NCI-H82 treated with DMSO at 0.1 percent for 48 hours (cell line): Measurements from ENCODE around the gene HEMK1.

Experiments used
- DNase-seq: peaks from one replicate; lab custom pipeline; 2025; ENCODE audit not compliant: unreplicated experiment; lab: John Stamatoyannopoulos, UW

HEMK1 gene, protein sequence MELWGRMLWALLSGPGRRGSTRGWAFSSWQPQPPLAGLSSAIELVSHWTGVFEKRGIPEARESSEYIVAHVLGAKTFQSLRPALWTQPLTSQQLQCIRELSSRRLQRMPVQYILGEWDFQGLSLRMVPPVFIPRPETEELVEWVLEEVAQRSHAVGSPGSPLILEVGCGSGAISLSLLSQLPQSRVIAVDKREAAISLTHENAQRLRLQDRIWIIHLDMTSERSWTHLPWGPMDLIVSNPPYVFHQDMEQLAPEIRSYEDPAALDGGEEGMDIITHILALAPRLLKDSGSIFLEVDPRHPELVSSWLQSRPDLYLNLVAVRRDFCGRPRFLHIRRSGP

DNA sequence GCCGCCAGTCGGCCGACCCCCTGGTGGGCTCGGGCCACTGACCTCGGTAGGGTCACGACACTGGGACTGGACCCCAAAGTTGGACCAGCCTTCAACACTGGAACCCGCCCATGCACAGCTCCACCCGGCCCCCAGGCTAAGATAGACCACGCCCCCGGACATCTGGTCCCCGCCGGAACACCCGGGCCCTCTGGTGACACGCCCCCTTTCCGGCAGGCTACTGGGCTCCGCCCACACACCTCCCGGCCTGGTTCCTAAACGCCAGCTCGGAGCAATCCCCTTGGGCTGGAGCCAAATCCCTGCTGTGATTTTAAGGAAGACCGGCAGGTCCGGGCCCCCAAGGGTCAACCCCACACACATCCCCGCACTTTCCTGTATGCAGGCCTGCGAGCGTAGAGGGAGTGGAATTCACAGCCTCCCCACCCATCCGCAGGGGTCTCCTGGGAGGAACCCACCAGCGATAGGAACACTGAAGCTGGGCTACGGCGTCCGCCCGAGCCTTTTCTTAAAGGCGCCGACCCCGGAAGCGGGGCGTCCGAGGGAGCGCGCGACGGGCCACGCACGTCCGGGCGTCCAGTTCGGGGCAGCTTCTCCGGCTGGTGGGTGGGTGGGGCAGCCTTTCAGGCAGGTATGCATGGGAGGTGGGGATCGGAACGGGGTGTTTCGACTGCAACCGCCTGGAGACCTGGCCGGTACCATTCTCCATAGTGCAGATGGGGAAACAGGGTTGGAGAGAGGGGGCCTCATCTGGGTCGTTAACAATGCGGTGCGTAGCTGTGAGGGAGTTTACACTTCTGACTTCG lies at the start of gene HEMK1:
HEMK1 (plus strand) TSS at position 576 of the 803 bp plus-strand sequence. CDS start 1,583 bp downstream, outside the sequence.
- peak; percentile 60 for DNase-seq

DNA sequence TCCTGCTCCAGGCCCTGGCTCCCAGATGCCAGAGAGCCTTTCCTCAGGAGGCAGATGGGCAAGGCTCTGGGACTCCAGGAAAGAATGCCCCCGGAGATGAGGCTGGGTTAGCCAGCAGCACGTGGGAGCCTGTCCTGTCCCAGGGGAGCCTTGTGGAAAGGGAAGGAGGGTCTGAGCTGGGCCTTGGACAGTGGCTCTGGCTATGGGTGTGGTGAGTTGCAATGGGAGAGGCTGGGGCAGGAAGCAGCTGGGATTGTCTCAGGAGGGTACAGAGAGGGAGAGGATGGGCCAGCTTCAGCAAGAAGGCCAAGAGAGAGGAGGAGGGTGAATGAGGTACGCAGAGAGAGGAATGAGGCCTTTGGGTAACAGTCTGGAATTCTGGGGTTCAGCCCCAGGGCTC lies 48.5 kb upstream of the HEMK1 start:
- peak; percentile 21 for DNase-seq

DNA sequence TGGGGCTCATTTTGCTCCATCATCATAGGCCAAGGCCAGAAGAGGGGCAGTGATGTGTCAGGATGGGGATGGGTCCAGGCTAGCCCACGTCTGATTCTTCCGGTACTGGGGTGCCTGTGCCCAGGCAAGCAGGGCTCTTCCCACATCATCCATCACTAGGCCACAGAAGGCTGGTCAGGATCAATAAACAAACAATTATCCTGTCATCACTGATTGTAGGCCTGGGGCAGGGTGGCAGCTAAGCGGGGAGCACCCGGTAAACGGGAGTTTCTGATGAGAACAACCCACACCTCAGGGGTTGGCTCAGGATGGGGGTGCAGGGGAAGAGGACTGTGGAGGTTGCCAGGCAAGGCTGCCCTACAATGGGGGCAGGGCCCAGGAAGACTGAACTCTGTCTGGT lies 47.8 kb upstream of the HEMK1 start:
- no peak for DNase-seq

DNA sequence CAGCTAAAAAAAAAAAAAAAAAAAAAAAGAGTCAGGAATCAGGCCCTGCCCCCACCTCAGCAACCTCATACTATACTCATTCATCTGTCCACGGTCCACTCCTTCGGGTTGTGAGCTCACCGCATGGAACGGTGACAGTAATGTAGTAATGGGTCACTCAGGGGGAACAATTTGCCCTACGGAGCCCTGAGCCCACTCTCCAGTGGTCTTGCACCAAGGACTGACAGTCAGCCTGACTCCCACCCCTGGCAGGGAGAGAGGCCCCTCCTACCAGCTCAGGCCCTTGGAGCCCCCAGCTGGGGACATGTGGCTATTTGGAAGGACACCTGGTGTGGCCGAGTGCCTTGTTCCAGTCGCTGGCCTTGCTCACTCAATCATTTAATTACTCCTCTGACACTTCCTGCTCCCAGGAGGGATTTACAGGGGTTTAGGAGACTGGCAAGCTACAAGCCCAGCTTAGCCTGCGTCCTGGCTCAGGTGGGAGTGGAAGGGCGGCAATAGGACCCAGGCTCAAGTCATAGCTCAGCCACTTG lies 46.0 kb upstream of the HEMK1 start:
- DNase-seq, result peak; percentile 90

DNA sequence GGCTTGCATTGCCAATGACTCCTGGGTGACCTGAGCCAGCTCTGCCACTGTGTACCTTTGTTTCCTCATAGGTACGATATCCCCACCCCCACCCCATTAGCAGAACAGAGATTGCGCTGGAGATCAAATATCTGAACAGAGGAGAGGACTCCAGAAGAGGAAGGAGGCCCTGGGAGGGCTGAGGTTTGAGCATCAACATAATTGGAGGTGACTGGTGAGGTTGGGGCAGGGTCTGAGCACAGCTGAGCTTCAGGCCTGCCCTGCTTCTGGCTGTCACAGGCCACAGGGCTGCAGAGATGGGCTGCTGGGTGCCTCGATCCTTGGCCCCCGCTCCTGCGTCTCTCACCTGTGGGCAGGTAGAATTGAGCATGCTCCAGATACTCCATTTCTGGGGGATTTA lies 44.6 kb upstream of the HEMK1 start:
- DNase-seq, result no peak

DNA sequence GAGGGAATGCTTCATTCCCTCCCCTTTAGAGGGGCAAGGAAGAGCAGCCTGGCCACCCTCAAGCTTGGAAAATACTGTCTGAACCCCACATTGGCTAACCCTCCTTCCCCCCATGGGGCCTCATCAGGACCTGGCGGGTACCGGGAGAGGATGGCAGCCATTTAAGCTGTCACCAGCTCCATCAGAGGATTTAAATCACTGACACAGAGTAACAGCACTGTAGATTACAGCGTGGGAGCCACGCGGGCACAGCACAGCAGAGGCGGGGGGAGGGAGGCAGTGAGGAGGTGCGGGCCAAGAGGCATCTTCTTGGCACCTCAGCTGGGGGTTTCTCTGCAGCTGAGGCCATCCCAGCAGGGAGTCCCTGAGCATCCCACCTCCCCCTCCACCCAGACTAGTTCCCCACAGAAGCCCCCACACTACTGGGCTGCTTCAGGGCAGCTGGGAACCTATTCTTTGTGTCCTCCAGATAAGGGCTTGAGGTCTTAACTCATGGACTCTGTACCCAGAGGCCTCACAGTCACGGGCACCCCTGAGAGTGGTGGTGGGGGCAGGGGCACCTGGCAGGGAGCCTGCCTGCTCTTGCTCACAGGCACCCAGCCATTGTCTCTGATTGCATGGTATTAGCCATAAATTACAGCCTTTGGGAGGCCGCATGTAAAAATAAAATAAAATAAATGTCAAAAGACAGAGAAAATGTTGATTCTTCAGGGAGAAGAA lies 44.0 kb upstream of the HEMK1 start:
- no peak for DNase-seq

DNA sequence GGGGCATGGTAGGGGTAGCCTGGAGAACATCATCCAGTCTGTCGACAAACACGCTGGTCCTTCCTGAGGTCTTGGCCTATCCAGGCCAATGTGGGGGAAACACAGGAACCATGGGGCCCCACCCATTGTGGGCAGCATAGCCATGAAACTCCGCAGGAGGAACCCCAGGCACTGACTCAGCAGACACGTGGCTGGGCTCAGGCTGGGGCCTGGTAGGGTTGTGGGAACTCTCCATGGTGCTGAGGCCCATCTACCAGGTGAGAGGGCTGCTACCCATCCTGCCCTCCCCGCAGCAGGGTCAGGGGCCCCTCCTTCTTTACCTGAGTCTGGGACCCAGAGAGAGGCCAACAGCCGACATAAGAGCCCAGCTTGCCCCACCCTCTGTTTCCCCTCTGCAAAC lies 43.3 kb upstream of the HEMK1 start:
- DNase-seq, result no peak

DNA sequence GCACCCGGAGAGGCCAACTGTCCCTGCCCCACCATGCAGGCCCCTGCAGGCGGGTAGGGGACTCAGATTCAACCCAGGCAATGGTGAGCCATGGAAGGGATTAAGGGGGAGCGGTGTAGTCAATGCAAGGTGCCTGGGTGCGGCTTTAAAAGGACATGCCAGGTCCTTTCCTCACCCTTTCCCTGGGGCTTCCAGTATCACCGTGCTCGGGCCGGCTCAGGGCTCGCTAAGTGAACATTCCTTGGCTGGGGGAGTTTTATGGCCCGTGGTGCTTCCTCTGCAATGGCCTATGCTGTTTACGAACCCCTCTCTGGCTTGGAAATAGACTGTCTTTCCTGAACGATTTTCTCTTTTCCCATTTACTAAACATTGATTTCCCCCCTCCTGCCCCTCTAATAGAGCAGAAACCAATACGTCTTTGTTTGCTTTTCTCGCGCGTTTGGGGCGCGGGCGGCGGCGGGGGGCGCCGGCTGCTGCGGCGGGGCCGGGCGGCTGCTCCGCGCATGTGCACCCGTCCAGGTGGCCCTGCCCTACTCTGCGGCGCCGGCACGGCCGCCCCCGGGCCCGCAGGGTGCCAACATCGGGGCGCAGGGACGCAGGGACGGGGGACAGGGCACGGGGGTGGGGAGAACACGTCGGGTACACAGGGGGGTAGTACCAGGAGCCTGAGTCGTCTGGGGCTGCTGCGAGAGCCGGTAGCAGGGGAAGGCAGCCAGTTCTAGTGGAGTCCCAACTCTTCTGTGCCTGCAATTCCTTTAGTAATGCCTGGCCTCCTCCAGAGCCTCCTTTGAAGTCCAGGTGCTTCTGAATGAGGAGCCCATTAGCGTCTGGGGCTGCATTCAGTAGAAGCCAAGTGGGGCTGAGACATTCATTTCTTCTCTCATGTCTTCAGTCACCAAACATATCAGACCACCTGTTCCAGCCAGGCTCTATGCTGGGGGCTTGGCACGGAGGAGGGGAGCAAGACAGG lies 39.0 kb upstream of the HEMK1 start:
- no peak for DNase-seq

DNA sequence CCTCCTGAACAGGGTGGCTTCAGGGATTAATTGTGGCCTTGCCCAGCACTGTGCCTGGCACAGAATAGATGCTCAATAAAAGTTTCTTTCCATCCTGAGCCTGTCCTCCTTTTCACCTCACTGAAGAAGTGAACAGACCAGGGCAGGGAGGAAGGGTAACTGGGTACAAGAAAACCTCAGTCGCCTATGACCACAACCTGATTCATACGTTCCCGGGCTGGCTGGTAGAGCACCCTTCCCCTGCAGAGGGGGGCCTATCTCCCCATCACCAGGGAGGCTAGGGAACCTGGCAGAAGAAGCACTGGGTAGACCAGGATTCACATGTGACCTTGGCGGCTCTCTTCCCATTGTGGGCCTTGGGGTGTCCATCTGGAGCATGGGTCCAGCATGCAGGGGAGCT lies 38.1 kb upstream of the HEMK1 start:
- DNase-seq, result no peak

DNA sequence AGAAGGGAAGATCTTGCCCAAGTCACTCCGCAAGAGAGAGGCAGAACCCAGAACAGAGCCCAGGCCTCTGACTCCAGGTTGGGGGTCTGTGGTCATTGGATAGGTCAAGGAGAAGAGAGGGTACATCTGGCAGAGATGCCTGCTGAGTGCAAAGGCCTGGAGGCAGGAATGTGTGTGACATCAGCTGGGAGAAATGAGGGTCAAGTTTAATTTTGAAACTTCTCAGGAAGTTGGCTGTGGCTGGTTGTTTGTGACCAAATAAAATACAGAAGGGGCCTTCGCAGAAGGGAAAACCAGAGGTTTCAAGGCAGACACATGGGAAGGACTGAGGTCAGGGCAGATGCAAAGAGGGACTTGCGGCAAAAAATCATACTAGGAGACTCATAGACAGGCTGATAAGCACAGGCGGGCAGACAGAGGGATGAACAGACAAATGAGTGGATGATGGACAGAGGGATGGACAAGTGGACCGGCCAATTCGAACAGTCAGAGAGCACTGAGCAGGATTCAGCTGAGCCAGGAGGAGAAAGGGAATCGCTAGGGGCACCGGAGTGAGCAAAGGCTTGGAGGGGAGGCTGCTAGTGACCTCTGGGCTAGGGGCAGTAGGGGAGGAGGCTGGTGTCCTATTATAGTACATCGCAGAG lies 37.1 kb upstream of the HEMK1 start:
- DNase-seq, result no peak

DNA sequence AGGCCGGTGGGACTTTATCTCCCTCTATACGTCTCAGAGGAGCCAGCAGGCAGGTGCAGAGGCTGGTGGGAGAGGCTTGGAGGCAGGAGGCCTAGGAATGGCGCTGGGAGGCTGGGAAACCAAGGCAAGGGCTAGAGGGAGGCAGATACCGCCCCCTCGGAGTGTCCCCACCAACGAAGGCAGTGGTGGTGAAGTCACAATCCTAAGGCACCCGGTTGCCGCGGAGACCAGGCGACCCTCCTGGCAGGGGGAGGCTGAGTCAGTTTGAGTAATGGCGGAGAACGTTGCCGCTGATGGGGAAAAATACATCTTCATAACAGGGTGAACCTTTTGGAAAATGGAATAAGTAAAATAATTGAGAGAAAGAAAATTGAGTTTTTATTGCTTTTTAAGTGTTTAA lies 36.0 kb upstream of the HEMK1 start:
- DNase-seq, result no peak

DNA sequence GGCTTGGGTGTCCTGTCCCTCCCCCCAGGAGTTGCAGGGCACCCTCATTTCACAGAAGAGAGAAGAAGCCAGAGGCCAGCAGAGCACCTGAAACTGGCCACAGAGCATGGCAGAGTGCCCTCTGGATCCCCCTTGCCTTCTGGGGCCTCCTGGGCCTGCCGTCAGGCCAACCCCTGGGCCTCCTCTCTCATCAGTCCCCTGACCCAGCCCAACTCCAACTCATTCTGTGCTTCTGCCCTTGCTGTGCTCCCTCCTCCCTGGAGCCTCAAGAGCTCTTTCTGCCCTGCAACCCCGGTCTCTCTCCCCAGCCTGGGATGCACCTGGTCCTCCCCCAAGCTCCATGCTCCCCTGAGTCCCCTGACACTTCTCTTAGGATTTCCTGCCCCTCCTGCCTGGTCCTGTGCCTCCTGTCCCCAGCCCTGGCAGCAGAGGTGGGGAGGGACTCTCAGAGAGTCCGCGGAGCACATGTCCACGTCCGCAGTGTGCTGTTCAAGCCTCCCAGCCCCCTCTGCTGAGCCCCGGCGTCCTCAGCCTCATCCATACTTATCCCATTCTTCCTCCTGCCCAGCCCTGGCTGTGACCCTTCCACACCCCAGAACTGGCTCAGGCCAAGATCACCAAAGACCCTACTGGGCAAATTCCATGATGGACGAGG lies 35.4 kb upstream of the HEMK1 start:
- no peak for DNase-seq

DNA sequence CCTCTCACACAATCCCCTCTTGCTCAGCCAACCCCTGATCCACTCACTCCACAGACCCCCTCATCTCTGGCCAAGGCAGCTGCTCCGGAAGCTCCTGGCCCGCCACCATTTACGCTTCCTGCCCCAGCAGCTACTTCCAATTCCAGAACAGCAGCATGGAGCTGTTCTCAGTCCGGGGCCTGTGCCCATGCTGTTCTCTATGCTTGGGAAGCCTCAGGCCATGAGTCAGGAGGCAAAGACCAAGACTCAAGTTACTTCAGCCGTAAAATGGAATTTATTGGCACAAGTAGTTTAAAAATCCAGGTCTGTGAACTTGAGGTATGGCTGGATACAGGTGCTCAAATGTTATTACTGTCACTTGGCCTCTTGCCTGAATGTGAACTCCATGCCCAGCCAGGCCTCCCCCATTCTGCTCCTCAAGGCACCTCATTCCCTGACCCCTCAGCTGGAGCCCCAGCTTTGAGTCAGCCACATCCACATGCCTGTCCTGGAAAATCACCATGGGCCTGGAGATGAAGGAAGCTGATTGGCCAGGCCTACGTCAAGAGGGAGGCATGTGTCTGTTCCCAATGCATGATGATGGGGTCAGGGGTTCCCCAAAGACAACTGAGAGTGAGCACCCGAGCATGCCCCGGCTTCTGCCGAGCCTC lies 34.5 kb upstream of the HEMK1 start:
- no peak for DNase-seq

DNA sequence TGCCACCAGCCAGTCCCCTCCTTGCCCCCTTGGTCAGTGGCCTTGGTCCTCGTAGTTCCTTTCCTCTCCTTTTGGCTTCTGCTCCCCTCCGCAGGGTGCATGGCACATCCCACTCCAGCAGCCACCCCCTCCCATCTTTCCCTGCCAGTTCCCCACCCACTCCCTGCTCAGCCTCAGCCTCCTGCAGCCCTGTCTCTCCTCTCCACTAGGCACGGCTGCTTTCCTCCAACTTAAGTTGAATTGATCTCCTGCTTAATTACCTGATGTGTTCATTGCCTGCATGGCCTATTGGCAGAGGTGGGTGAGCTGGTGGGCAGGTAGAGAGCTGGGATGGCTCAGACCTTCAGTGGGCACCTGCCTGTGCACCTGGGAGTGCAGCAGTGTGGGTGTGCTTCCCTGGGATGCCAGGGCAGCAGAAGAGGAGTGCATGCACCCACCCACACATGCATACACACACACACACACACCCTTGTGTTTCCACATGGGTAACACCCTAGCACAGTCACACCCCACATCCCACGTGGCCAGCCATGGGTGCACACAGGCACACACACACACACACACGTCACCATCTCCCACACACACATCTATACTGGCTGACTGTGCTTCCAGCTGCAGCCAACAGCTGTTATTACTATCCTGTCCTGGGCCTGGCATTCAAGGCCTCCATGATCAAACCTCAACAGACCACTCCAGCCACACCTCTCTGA lies 32.7 kb upstream of the HEMK1 start:
- no peak for DNase-seq

DNA sequence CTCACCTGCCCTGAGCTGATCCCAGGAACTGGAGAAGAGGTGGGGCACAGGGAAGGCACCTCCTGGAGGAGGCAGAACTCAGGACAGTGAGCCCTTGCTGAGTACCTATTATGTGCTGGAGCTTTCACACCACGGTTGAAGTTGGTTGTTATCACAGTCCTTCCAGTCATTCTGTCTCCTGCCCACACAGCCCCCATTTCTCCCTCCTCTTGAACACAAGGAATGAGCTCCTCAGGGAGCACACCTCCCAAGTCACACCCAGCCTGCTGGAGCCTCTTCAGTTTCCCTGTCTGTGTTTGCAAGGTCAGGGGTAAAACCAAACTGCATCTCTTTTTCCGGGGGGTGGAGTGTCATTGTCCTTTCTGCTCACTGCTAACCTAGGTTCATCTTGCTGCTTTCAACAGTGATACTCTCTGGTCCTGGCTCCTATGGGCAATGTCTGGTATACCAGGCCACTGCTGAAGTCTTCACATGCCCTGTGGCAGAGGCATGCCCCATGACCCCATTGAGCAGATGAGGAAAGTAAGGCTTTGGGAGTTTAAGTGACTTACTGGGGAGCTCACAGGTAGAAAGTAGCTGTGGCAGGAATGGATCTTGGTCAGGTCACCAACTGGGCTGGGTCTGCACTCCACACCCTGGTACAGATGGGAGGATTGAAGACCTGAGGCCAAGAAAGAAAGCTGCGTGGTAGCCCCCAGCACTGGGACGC lies 31.7 kb upstream of the HEMK1 start:
- DNase-seq, result no peak

DNA sequence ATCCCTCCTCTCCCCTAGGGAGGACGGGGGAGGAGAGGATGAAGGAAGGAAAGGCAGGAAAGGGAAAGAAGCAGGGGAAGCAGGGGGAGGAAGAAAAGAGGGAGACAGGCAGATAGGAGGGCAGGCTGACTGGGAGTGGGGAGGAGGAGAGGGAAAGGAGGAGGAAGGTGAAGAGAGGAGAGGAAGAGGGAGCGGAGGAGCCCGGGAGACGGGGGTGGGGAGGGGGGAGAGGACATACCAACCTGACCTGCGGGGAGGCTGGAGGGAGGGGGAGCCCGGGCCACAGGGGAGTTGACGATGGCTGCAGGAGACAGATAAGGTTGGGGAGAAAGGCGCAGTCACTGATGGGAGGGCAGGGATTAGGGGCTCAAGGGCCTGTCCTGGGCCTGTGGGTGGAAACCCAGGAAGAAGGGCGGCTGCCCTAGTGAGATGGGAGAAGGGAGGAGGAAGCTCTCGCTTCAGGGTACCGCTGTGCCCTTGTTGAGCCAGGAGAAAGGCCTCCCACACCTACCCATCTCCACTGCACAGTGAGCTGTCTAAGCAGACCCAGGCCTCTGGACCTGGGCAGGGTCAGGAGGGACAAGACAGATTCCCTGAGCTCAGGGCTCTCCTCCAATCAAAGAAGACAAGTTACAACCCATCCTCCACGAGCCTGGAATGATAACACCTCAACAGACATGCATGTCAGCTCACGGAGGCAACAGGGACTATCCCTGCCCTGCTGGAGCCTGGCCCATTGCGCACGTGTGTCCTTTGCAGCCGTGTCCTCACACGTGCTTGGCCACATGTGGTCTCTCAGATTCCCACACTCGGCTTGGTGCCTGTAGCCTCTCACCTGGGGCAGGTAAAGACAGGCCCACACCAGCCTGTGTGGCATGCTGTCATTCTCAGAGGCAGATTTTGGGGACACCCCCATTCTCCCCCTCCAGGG lies 29.7 kb upstream of the HEMK1 start:
- DNase-seq, result no peak
